Measurements from ENCODE around the gene GCN1. TPM values are rescaled to one million over a fixed set of nuclear protein-coding genes. Genes with fewer than 3 reads are reported as not detected.

Gene GCN1
- total RNA-seq, 1 donor from 2014 or later = 92.3 TPM

- Mint-ChIP-seq H3K27ac (ENCODE audit: unreplicated experiment) (peak overlapping the region; percentile 76), H3K36me3 (ENCODE audit: low read depth) (peaks cover 1% of the 10 kb centered on the region), H3K4me3 (ENCODE audit: unreplicated experiment) (peak overlapping the region; percentile 98), H3K27me3 (ENCODE audit: low read depth) (no peaks in the 10 kb centered on the region), H3K9me3 (ENCODE audit: low read depth) (no peaks in the 10 kb centered on the region), H3K4me1 (ENCODE audit: low read depth) (peaks cover 69% of the 10 kb centered on the region)
- no peak for TF ChIP-seq CTCF (IDR thresholded peaks at IDR 0.05)
- no peak for DNase-seq (ENCODE audit: low spot score)
Measured at GRCh38 chr12:120115066-120115465, 79.4 kb downstream of the GCN1 start.

GRCh38 chr12:120110550-120111501 is 83.7 kb downstream of the GCN1 start:
- Mint-ChIP-seq H3K4me1 (ENCODE audit: low read depth) (peaks cover 54% of the 10 kb centered on the region), H3K27me3 (ENCODE audit: low read depth) (no peaks in the 10 kb centered on the region), H3K36me3 (ENCODE audit: low read depth) (peaks cover 1% of the 10 kb centered on the region), H3K9me3 (ENCODE audit: low read depth) (no peaks in the 10 kb centered on the region), H3K4me3 (ENCODE audit: unreplicated experiment) (no peak overlapping the region), H3K27ac (ENCODE audit: unreplicated experiment) (peak overlapping the region; percentile 68)
- no peak for TF ChIP-seq CTCF (IDR thresholded peaks at IDR 0.05)
- no peak for DNase-seq (ENCODE audit: low spot score)

- Mint-ChIP-seq H3K36me3 (ENCODE audit: low read depth) (peaks cover 3% of the 10 kb centered on the region), H3K9me3 (ENCODE audit: low read depth) (no peaks in the 10 kb centered on the region), H3K27me3 (ENCODE audit: low read depth) (no peaks in the 10 kb centered on the region), H3K27ac (ENCODE audit: unreplicated experiment) (peak overlapping the region; percentile 13), H3K4me3 (ENCODE audit: unreplicated experiment) (no peak overlapping the region), H3K4me1 (ENCODE audit: low read depth) (peaks cover 48% of the 10 kb centered on the region)
- TF ChIP-seq CTCF (IDR thresholded peaks at IDR 0.05) = no peak
- DNase-seq (ENCODE audit: low spot score) = no peak
Measured at GRCh38 chr12:120109570-120110267, 84.8 kb downstream of the GCN1 start.

GRCh38 chr12:120106151-120106550 is 88.4 kb downstream of the GCN1 start:
- H3K9me3 Mint-ChIP-seq (ENCODE audit: low read depth) = no peaks in the 10 kb centered on the region
- no peak for DNase-seq (ENCODE audit: low spot score)
- H3K36me3 Mint-ChIP-seq (ENCODE audit: low read depth) = peaks cover 4% of the 10 kb centered on the region
- H3K27me3 Mint-ChIP-seq (ENCODE audit: low read depth) = no peaks in the 10 kb centered on the region
- H3K4me3 Mint-ChIP-seq (ENCODE audit: unreplicated experiment) = no peak overlapping the region
- no peak for TF ChIP-seq CTCF (IDR thresholded peaks at IDR 0.05)
- no peak overlapping the region for H3K27ac Mint-ChIP-seq (ENCODE audit: unreplicated experiment)
- H3K4me1 Mint-ChIP-seq (ENCODE audit: low read depth) = peaks cover 32% of the 10 kb centered on the region

- no peak overlapping the region for H3K27ac Mint-ChIP-seq (ENCODE audit: unreplicated experiment)
Measured at GRCh38 chr12:120103371-120103770, 91.1 kb downstream of the GCN1 start.

More at GRCh38 chr12:120103371-120103770, 91.1 kb downstream of the GCN1 start:
- H3K9me3 Mint-ChIP-seq (ENCODE audit: low read depth) = no peaks in the 10 kb centered on the region
- peaks cover 15% of the 10 kb centered on the region for H3K4me1 Mint-ChIP-seq (ENCODE audit: low read depth)
- DNase-seq (ENCODE audit: low spot score) = no peak
- no peak for TF ChIP-seq CTCF (IDR thresholded peaks at IDR 0.05)
- peaks cover 7% of the 10 kb centered on the region for H3K36me3 Mint-ChIP-seq (ENCODE audit: low read depth)
- no peak overlapping the region for H3K4me3 Mint-ChIP-seq (ENCODE audit: unreplicated experiment)
- H3K27me3 Mint-ChIP-seq (ENCODE audit: low read depth) = no peaks in the 10 kb centered on the region
